Tibial nerve (tissue), 4 donors: ENCODE measurements around the gene NLGN2. TPM values are rescaled to one million over a fixed set of nuclear protein-coding genes. Genes with fewer than 3 reads are reported as not detected.

Source experiments
- DNase-seq, 2 donors: peaks; one replicate each; pipeline ENCODE4 v3.0.0-alpha.2; 2019; ENCODE audit warnings: low spot score in 2 of 2
- H3K27ac ChIP-seq, 4 donors: fragments of 200-600 bp; sonication (generic) in 3 of 4; one replicate each; pipeline ENCODE4 v1.5.1; 2017 to 2019; ENCODE audit warnings: mild to moderate bottlenecking in 1 of 4
- H3K27me3 ChIP-seq, 2 donors: fragments of 200-600 bp; sonication (generic) in 1 of 2; one replicate each; pipeline versions ENCODE4 v1.5.1 to v1.6.0; 2017 to 2019
- H3K36me3 ChIP-seq, 3 donors: fragments of 200-600 bp; sonication (generic); one replicate each; pipeline ENCODE4 v1.5.1; 2018 to 2019
- H3K4me1 ChIP-seq, 4 donors: fragments of 200-600 bp; sonication (generic) in 3 of 4; one replicate each; pipeline ENCODE4 v1.5.1; 2017 to 2019
- H3K4me3 ChIP-seq, 4 donors: fragments of 200-600 bp; sonication (generic) in 3 of 4; one replicate each; pipeline ENCODE4 v1.5.1; 2017 to 2019; ENCODE audit warnings: mild to moderate bottlenecking in 1 of 4, moderate library complexity in 1 of 4
- H3K9me3 ChIP-seq, 4 donors: fragments of 200-600 bp; sonication (generic) in 3 of 4; one replicate each; pipeline ENCODE4 v1.5.1; 2017 to 2019
- EP300 ChIP-seq, 2 donors: sonication (generic); formaldehyde crosslinking; IDR thresholded peaks; one replicate each; pipeline ENCODE4 v1.6.1; 2017; ENCODE audit warnings: antibody characterized with exemption in 2 of 2, mild to moderate bottlenecking in 1 of 2
- POLR2A ChIP-seq, 2 donors: fragments of 450-650 bp; IDR thresholded peaks; one replicate each; pipeline ENCODE4 v1.6.1; 2017; ENCODE audit warnings: antibody characterized with exemption in 2 of 2, mild to moderate bottlenecking in 2 of 2, moderate library complexity in 2 of 2
- WGBS, 2 donors: methylation state at CpG; one replicate each; pipeline ENCODE4 v1.1.5; 2018; 5-methylcytosine and 5-hydroxymethylcytosine counted together
- total RNA-seq, 4 donors: library from RNA; depleted of rRNA; stranded (reverse); fragments of >200 nt; gene quantifications; one replicate each; pipeline ENCODE4 v1.1.0, GENCODE V29; 2016
- TF ChIP-seq, protein P1 (sequence below), 5 experiments: fragments of 200-600 bp in 3 of 5; fragments of 450-650 bp in 2 of 5; sonication (generic) in 3 of 5; IDR thresholded peaks; one replicate each; pipeline ENCODE4 v1.5.1; 2016 to 2019; ENCODE audit warnings: antibody characterized with exemption in 5 of 5, mild to moderate bottlenecking in 3 of 5, moderate library complexity in 2 of 5

Gene NLGN2
- total RNA-seq, 4 donors from 2014 or later, result 14.4 to 32.4 (median 23.9) TPM

DNA sequence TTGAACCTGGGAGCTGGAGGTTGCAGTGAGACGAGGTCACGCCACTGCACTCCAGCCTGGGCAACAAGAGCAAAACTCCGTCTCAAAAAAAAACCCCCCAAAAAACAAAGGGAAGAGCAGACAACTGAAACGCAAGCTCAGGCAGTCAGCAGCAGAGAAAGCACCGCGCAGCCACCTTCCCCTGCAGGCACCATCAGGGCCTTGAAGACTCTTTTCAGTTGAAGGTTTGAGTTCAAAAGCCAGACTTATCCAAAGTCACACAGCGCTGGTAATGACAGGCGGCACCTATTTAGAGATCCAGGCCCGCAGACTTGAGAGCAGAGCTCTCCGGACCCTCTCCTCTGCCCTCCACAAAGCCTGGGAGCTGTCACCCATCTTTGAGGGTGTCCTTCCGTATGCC, 60.6 kb downstream of the NLGN2 start:
- peak overlapping the region in 1 of 4 donors; percentile 33 for H3K27ac ChIP-seq
- H3K4me3 ChIP-seq, result no peak overlapping the region
- TF ChIP-seq, protein P1, sequence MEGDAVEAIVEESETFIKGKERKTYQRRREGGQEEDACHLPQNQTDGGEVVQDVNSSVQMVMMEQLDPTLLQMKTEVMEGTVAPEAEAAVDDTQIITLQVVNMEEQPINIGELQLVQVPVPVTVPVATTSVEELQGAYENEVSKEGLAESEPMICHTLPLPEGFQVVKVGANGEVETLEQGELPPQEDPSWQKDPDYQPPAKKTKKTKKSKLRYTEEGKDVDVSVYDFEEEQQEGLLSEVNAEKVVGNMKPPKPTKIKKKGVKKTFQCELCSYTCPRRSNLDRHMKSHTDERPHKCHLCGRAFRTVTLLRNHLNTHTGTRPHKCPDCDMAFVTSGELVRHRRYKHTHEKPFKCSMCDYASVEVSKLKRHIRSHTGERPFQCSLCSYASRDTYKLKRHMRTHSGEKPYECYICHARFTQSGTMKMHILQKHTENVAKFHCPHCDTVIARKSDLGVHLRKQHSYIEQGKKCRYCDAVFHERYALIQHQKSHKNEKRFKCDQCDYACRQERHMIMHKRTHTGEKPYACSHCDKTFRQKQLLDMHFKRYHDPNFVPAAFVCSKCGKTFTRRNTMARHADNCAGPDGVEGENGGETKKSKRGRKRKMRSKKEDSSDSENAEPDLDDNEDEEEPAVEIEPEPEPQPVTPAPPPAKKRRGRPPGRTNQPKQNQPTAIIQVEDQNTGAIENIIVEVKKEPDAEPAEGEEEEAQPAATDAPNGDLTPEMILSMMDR (IDR thresholded peaks at IDR 0.05), result no peak
- TF ChIP-seq EP300 (IDR thresholded peaks at IDR 0.05) (no peak), POLR2A (IDR thresholded peaks at IDR 0.05) (no peak)
- peaks cover 0 to 34% (median 0%) of the 10 kb centered on the region in 3 donors for H3K36me3 ChIP-seq
- whole genome bisulfite sequencing, 2 donors, result 92 to 93% methylated on average over 10 to 11 of the region's 11 CpGs
- H3K4me1 ChIP-seq, result peaks cover 0 to 66% (median 21%) of the 10 kb centered on the region in 4 donors
- H3K9me3 ChIP-seq, result no peaks in the 10 kb centered on the region
- H3K27me3 ChIP-seq, result no peaks in the 10 kb centered on the region
- no peak for DNase-seq

DNA sequence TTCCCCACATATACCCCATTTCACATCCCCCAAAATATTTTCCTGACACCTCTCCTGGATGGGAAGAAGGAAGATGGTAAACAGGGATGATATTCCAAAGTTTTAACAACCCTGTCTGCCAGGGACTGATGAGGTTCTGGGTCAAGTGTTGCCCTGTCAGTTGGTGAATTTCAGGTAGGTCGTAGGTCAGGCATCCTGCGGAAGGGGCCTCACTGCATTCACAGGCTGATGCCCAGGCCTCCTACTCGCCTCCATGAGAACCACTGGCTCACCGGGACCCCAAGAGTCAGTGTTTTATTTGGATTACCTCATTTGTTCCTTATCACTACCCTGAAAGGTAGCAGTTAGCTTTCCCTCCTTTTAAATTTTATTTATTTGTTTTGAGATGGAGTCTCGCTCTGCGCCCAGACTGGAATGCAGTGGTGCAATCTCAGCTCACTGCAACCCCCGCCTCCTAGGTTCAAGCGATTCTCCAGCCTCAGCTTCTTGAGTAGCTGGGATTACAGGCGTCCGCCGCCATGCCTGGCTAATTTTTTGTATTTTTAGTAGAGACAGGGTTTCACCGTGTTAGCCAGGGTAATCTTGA, 61.3 kb downstream of the NLGN2 start:
- Histone ChIP-seq H3K36me3 (peaks cover 0 to 28% (median 0%) of the 10 kb centered on the region in 3 donors), H3K27ac (peak overlapping the region in 1 of 4 donors; percentile 33), H3K27me3 (no peaks in the 10 kb centered on the region), H3K4me1 (peaks cover 0 to 70% (median 21%) of the 10 kb centered on the region in 4 donors), H3K4me3 (no peak overlapping the region), H3K9me3 (no peaks in the 10 kb centered on the region)
- DNase-seq, result no peak
- TF ChIP-seq, protein P1 (IDR thresholded peaks at IDR 0.05), result no peak
- TF ChIP-seq POLR2A (IDR thresholded peaks at IDR 0.05), result no peak
- no peak for TF ChIP-seq EP300 (IDR thresholded peaks at IDR 0.05)
- 74 to 82% methylated on average over 12 of the region's 12 CpGs for WGBS, 2 donors

Other genes with a start within 250 kb of the NLGN2 start
- 1 to 10 TPM in 1 of 4 donors, under 1 TPM in 2, not detected in 1; 0.21 to 1.5 (median 0.59) TPM for gene ASGR1, start 228.5 kb upstream of the NLGN2 start, total RNA-seq
- gene DLG4, start 188.0 kb upstream of the NLGN2 start, total RNA-seq, result 10 to 100 TPM in 3 of 4 donors, 1 to 10 TPM in 1; 7.3 to 22.8 (median 16.1) TPM
- 100 to 1,000 TPM; 565 to 850 (median 599) TPM for gene ACADVL, start 187.9 kb upstream of the NLGN2 start, total RNA-seq
- 10 to 100 TPM; 41.4 to 51.2 (median 46.7) TPM for gene DVL2, start 173.3 kb upstream of the NLGN2 start, total RNA-seq
- gene PHF23, start 168.4 kb upstream of the NLGN2 start, total RNA-seq, result 10 to 100 TPM; 20.3 to 29.7 (median 23.3) TPM
- gene GABARAP, start 165.4 kb upstream of the NLGN2 start, total RNA-seq, result 100 to 1,000 TPM; 402 to 515 (median 456) TPM
- 10 to 100 TPM; 38.5 to 82.2 (median 65.9) TPM for gene CTDNEP1, start 156.1 kb upstream of the NLGN2 start, total RNA-seq
- gene ELP5, start 155.6 kb upstream of the NLGN2 start, total RNA-seq, result 10 to 100 TPM; 21.9 to 28.7 (median 25.0) TPM
- gene CLDN7, start 145.4 kb upstream of the NLGN2 start, total RNA-seq, result 1 to 10 TPM in 3 of 4 donors, not detected in 1; 2.0 to 5.9 (median 2.4) TPM
- 10 to 100 TPM in 1 of 4 donors, 1 to 10 TPM in 3; 5.2 to 20.1 (median 6.2) TPM for gene SLC2A4, start 126.1 kb upstream of the NLGN2 start, total RNA-seq
- gene YBX2, start 113.2 kb upstream of the NLGN2 start, total RNA-seq, result 1 to 10 TPM in 1 of 4 donors, under 1 TPM in 3; under 0.01 to 2.1 (median 0.52) TPM
- 100 to 1,000 TPM; 106 to 278 (median 132) TPM for gene EIF5A, start 100.2 kb upstream of the NLGN2 start, total RNA-seq
- 100 to 1,000 TPM in 1 of 4 donors, 10 to 100 TPM in 3; 36.1 to 108 (median 57.3) TPM for gene GPS2, start 92.5 kb upstream of the NLGN2 start, total RNA-seq
- gene NEURL4, start 78.5 kb upstream of the NLGN2 start, total RNA-seq, result 10 to 100 TPM; 16.2 to 40.2 (median 27.5) TPM
- 10 to 100 TPM in 3 of 4 donors, 1 to 10 TPM in 1; 8.1 to 33.1 (median 11.2) TPM for gene ACAP1, start 71.3 kb upstream of the NLGN2 start, total RNA-seq
- gene KCTD11, start 55.7 kb upstream of the NLGN2 start, total RNA-seq, result 10 to 100 TPM; 25.3 to 35.4 (median 28.7) TPM
- not detected for gene TMEM95, start 52.7 kb upstream of the NLGN2 start, total RNA-seq
- 1 to 10 TPM; 2.4 to 9.8 (median 6.0) TPM for gene TNK1, start 26.8 kb upstream of the NLGN2 start, total RNA-seq
- 10 to 100 TPM; 28.7 to 55.5 (median 42.9) TPM for gene PLSCR3, start 13.3 kb upstream of the NLGN2 start, total RNA-seq
- 100 to 1,000 TPM in 2 of 4 donors, 10 to 100 TPM in 2; 88.3 to 121 (median 103) TPM for gene TMEM256, start 3.7 kb upstream of the NLGN2 start, total RNA-seq
- not detected for gene SPEM1, start 12.5 kb downstream of the NLGN2 start, total RNA-seq
- not detected for gene SPEM2, start 17.8 kb downstream of the NLGN2 start, total RNA-seq
- gene SPEM3, start 21.0 kb downstream of the NLGN2 start, total RNA-seq, result not detected
- 1 to 10 TPM; 1.7 to 6.6 (median 4.1) TPM for gene TMEM102, start 27.6 kb downstream of the NLGN2 start, total RNA-seq
- gene FGF11, start 31.7 kb downstream of the NLGN2 start, total RNA-seq, result 1 to 10 TPM; 1.5 to 3.3 (median 2.2) TPM
- 10 to 100 TPM in 3 of 4 donors, 1 to 10 TPM in 1; 6.5 to 16.0 (median 13.5) TPM for gene CHRNB1, start 37.2 kb downstream of the NLGN2 start, total RNA-seq
- 10 to 100 TPM; 60.5 to 64.1 (median 63.0) TPM for gene ZBTB4, start 71.8 kb downstream of the NLGN2 start, total RNA-seq
- gene SLC35G6, start 73.6 kb downstream of the NLGN2 start, total RNA-seq, result not detected
- gene POLR2A, start 76.5 kb downstream of the NLGN2 start, total RNA-seq, result 100 to 1,000 TPM in 3 of 4 donors, 10 to 100 TPM in 1; 87.0 to 163 (median 125) TPM
- gene TNFSF12, start 141.2 kb downstream of the NLGN2 start, total RNA-seq, result 100 to 1,000 TPM in 2 of 4 donors, 10 to 100 TPM in 2; 59.4 to 109 (median 98.8) TPM
- gene TNFSF13, start 150.9 kb downstream of the NLGN2 start, total RNA-seq, result 10 to 100 TPM; 44.7 to 93.3 (median 64.7) TPM
- 10 to 100 TPM; 54.3 to 75.4 (median 59.0) TPM for gene SENP3, start 154.1 kb downstream of the NLGN2 start, total RNA-seq
- 10 to 100 TPM; 19.3 to 65.7 (median 34.2) TPM for gene CD68, start 171.8 kb downstream of the NLGN2 start, total RNA-seq
- 100 to 1,000 TPM in 1 of 4 donors, 10 to 100 TPM in 3; 58.3 to 102 (median 66.2) TPM for gene MPDU1, start 176.0 kb downstream of the NLGN2 start, total RNA-seq
- 1 to 10 TPM; 3.1 to 6.9 (median 5.0) TPM for gene SOX15, start 182.2 kb downstream of the NLGN2 start, total RNA-seq
- 10 to 100 TPM; 34.7 to 39.4 (median 36.7) TPM for gene FXR2, start 207.1 kb downstream of the NLGN2 start, total RNA-seq
- gene SAT2, start 220.0 kb downstream of the NLGN2 start, total RNA-seq, result 100 to 1,000 TPM in 1 of 4 donors, 10 to 100 TPM in 3; 69.3 to 130 (median 82.0) TPM
- 1 to 10 TPM in 1 of 4 donors, under 1 TPM in 1, not detected in 2; 0.63 to 1.2 TPM for gene SHBG, start 222.3 kb downstream of the NLGN2 start, total RNA-seq
- 1 to 10 TPM; 1.5 to 3.9 (median 1.9) TPM for gene ATP1B2, start 243.1 kb downstream of the NLGN2 start, total RNA-seq